ENCODE measurements around the gene OSBP. TPM values are rescaled to one million over a fixed set of nuclear protein-coding genes. Genes with fewer than 3 reads are reported as not detected.

OSBP gene
- polyA plus RNA-seq, 1 donor from 2014 or later, result 24.4 TPM

GRCh38 chr11:59532620-59533019 is 83.0 kb downstream of the OSBP start:
- Histone ChIP-seq H4K20me1 (ENCODE audit: insufficient read depth) (no peaks in the 10 kb centered on the region), H3K27me3 (ENCODE audit: insufficient read depth, low read depth, low read length) (no peaks in the 10 kb centered on the region), H3K9me3 (ENCODE audit: low read length) (no peaks in the 10 kb centered on the region), H3K4me3 (ENCODE audit: low read length) (no peak overlapping the region), H3K79me2 (replicated peaks; ENCODE audit: insufficient read depth, low read length) (no peaks in the 10 kb centered on the region), H3K36me3 (ENCODE audit: insufficient read depth, low read length) (no peaks in the 10 kb centered on the region), H3K4me2 (ENCODE audit: low read length) (no peak overlapping the region), H2AFZ (ENCODE audit: low read depth, low read length) (no peak overlapping the region), H3K9me2 (ENCODE audit: insufficient read depth, low read length) (no peaks in the 10 kb centered on the region), H3K27ac (ENCODE audit: low read length) (no peak overlapping the region), H3K9ac (ENCODE audit: low read length) (no peak overlapping the region), H3F3A (ENCODE audit: insufficient read depth, low read length, poor library complexity, severe bottlenecking) (no peaks in the 10 kb centered on the region)
- TF ChIP-seq EZH2 (IDR thresholded peaks at IDR 0.05; ENCODE audit: borderline replicate concordance, insufficient read depth, low read length, poor library complexity, severe bottlenecking), result no peak
- TF ChIP-seq MXI1 (conservative IDR thresholded peaks at IDR 0.05; ENCODE audit: poor library complexity, severe bottlenecking), result no peak
- no peak for TF ChIP-seq REST (IDR thresholded peaks at IDR 0.05; ENCODE audit: borderline replicate concordance)
- no peak for TF ChIP-seq EP300 (conservative IDR thresholded peaks at IDR 0.05; ENCODE audit: poor library complexity, severe bottlenecking)
- no peak for TF ChIP-seq POLR2AphosphoS5 (IDR thresholded peaks at IDR 0.05)

GRCh38 chr11:59528711-59529110 is 86.9 kb downstream of the OSBP start:
- H3K9me2 ChIP-seq (ENCODE audit: insufficient read depth, low read length), result no peaks in the 10 kb centered on the region
- TF ChIP-seq MXI1 (conservative IDR thresholded peaks at IDR 0.05; ENCODE audit: poor library complexity, severe bottlenecking), result no peak
- no peak for TF ChIP-seq RAD21 (conservative IDR thresholded peaks at IDR 0.05)
- no peak for TF ChIP-seq EZH2 (IDR thresholded peaks at IDR 0.05; ENCODE audit: borderline replicate concordance, insufficient read depth, low read length, poor library complexity, severe bottlenecking)
- TF ChIP-seq CTCF (IDR thresholded peaks at IDR 0.05; ENCODE audit: poor library complexity, severe bottlenecking), result no peak
- TF ChIP-seq SMC3 (conservative IDR thresholded peaks at IDR 0.05; ENCODE audit: poor library complexity), result no peak
- no peak for TF ChIP-seq EP300 (conservative IDR thresholded peaks at IDR 0.05; ENCODE audit: poor library complexity, severe bottlenecking)
- no peak for TF ChIP-seq REST (IDR thresholded peaks at IDR 0.05; ENCODE audit: borderline replicate concordance)
- no peak for TF ChIP-seq POLR2AphosphoS5 (IDR thresholded peaks at IDR 0.05)
- no peak for TF ChIP-seq TAF1 (IDR thresholded peaks at IDR 0.05; ENCODE audit: low read depth)
- no peak overlapping the region for H3K27ac ChIP-seq (ENCODE audit: low read length)
- no peak overlapping the region for H3K9ac ChIP-seq (ENCODE audit: low read length)
- no peaks in the 10 kb centered on the region for H3K36me3 ChIP-seq (ENCODE audit: insufficient read depth, low read length)
- H3K79me2 ChIP-seq (replicated peaks; ENCODE audit: insufficient read depth, low read length), result no peaks in the 10 kb centered on the region
- no peak overlapping the region for H3K4me3 ChIP-seq (ENCODE audit: low read length)
- no peaks in the 10 kb centered on the region for H3K9me3 ChIP-seq (ENCODE audit: low read length)
- no peaks in the 10 kb centered on the region for H4K20me1 ChIP-seq (ENCODE audit: insufficient read depth)
- no peak overlapping the region for H3K4me2 ChIP-seq (ENCODE audit: low read length)
- H3K27me3 ChIP-seq (ENCODE audit: insufficient read depth, low read depth, low read length), result no peaks in the 10 kb centered on the region
- no peak overlapping the region for H2AFZ ChIP-seq (ENCODE audit: low read depth, low read length)
- H3F3A ChIP-seq (ENCODE audit: insufficient read depth, low read length, poor library complexity, severe bottlenecking), result no peaks in the 10 kb centered on the region

Small RNA genes lying within 50 kb of the gene (small RNA-seq; reads per million reads assigned to genes)
- 0 to 0.16 (median 0) reads per million in 3 experiments for gene MIR3162

Other genes starting within 250 kb of the OSBP start
- gene OR5A2, start 189.4 kb downstream of the OSBP start, polyA plus RNA-seq, result not detected in 2 replicates
- gene OR5A1, start 179.3 kb downstream of the OSBP start, polyA plus RNA-seq, result not detected in 2 replicates
- not detected in 2 replicates for gene OR4D6, start 158.8 kb downstream of the OSBP start, polyA plus RNA-seq
- not detected in 2 replicates for gene OR4D10, start 142.5 kb downstream of the OSBP start, polyA plus RNA-seq
- gene OR4D11, start 112.2 kb downstream of the OSBP start, polyA plus RNA-seq, result 1.6 TPM in 1 of 2 replicates, not detected in the other
- not detected in 2 replicates for gene OR4D9, start 104.2 kb downstream of the OSBP start, polyA plus RNA-seq
- gene PATL1, start 53.3 kb upstream of the OSBP start, polyA plus RNA-seq, result 3.2 and 3.4 TPM in 2 replicates
- not detected in 2 replicates for gene OR10V1, start 98.1 kb upstream of the OSBP start, polyA plus RNA-seq
- gene STX3, start 139.6 kb upstream of the OSBP start, polyA plus RNA-seq, result 21.3 and 22.9 TPM in 2 replicates
- 33.2 and 35.1 TPM in 2 replicates for gene MRPL16, start 195.0 kb upstream of the OSBP start, polyA plus RNA-seq
- gene CBLIF, start 229.7 kb upstream of the OSBP start, polyA plus RNA-seq, result not detected in 2 replicates